Osteoblast (primary cell): Measurements from ENCODE around the gene CWC27. TPM values are rescaled to one million over a fixed set of nuclear protein-coding genes. Genes with fewer than 3 reads are reported as not detected.

Experiments
- DNase-seq: peaks from one replicate; pipeline ENCODE4 v3.0.0; 2011; ENCODE audit warnings: low spot score, mixed read lengths; ENCODE audit not compliant: insufficient read length; ENCODE audit errors: missing footprints
- H2AFZ ChIP-seq: 2 replicates; pipeline ENCODE4 v1.6.0; 2011; ENCODE audit warnings: mild to moderate bottlenecking, low read length
- H3K27ac ChIP-seq: 2 replicates; pipeline ENCODE4 v1.5.1; 2011; ENCODE audit warnings: mild to moderate bottlenecking, low read depth, low read length, moderate library complexity
- H3K27me3 ChIP-seq: 2 replicates; pipeline ENCODE4 v1.6.0; 2012; ENCODE audit warnings: mild to moderate bottlenecking, control low read depth, inconsistent platforms, low read length, moderate library complexity; ENCODE audit not compliant: insufficient read depth
- H3K36me3 ChIP-seq: 2 replicates; pipeline ENCODE4 v1.5.1; 2011; ENCODE audit warnings: mild to moderate bottlenecking, low read length, control low read depth, moderate library complexity; ENCODE audit not compliant: insufficient read depth
- H3K4me1 ChIP-seq: 2 replicates; pipeline ENCODE4 v1.5.1; 2011; ENCODE audit warnings: mild to moderate bottlenecking, low read length, control low read depth, moderate library complexity; ENCODE audit not compliant: insufficient read depth
- H3K4me2 ChIP-seq: 2 replicates; pipeline ENCODE4 v1.6.0; 2011; ENCODE audit warnings: mild to moderate bottlenecking, low read length; ENCODE audit not compliant: insufficient read depth
- H3K4me3 ChIP-seq: fragments of 200-600 bp; sonication (generic); 3 replicates; pipeline ENCODE4 v1.5.1; 2012; ENCODE audit warnings: mild to moderate bottlenecking, low read length, inconsistent platforms; ENCODE audit not compliant: insufficient read depth
- H3K79me2 ChIP-seq: 2 replicates; pipeline ENCODE4 v1.6.0; 2012; ENCODE audit warnings: mild to moderate bottlenecking, low read length, control low read depth, inconsistent platforms; ENCODE audit not compliant: insufficient read depth
- H3K9me3 ChIP-seq: 2 replicates; pipeline ENCODE4 v1.5.1; 2011; ENCODE audit warnings: low read depth, low read length, control low read depth
- H4K20me1 ChIP-seq: 2 replicates; pipeline ENCODE4 v1.6.0; 2012; ENCODE audit warnings: mild to moderate bottlenecking, low read length, control low read depth; ENCODE audit not compliant: insufficient read depth
- CTCF ChIP-seq: IDR thresholded peaks from 2 replicates; pipeline ENCODE4 v1.5.1; 2011; ENCODE audit warnings: mild to moderate bottlenecking, low read depth, low read length, moderate library complexity; ENCODE audit errors: extremely low read depth
- total RNA-seq: library from RNA; depleted of rRNA; stranded (reverse); fragments of >200 nt; gene quantifications from 2 replicates; pipeline ENCODE4 v1.2.3, GENCODE V29; 2012

Gene CWC27
- total RNA-seq, 1 donor = 13.4 TPM

GRCh38 chr5:64987768-64988167 is 219.0 kb downstream of the CWC27 start:
- H3K27ac ChIP-seq = no peak overlapping the region
- TF ChIP-seq CTCF = no peak
- no peak overlapping the region for H3K4me3 ChIP-seq
- no peak overlapping the region for H3K4me2 ChIP-seq
- no peaks in the 10 kb centered on the region for H3K79me2 ChIP-seq
- H3K9me3 ChIP-seq = no peaks in the 10 kb centered on the region
- H4K20me1 ChIP-seq = no peaks in the 10 kb centered on the region
- DNase-seq = no peak
- H3K4me1 ChIP-seq = no peaks in the 10 kb centered on the region
- H3K27me3 ChIP-seq = no peaks in the 10 kb centered on the region
- H3K36me3 ChIP-seq = no peaks in the 10 kb centered on the region
- H2AFZ ChIP-seq = no peak overlapping the region

GRCh38 chr5:65009207-65009606 is 240.5 kb downstream of the CWC27 start:
- no peak for TF ChIP-seq CTCF
- Histone ChIP-seq H3K27ac (no peak overlapping the region), H4K20me1 (no peaks in the 10 kb centered on the region), H3K4me2 (no peak overlapping the region), H3K27me3 (no peaks in the 10 kb centered on the region), H3K4me3 (no peak overlapping the region), H3K79me2 (no peaks in the 10 kb centered on the region), H3K9me3 (no peaks in the 10 kb centered on the region), H2AFZ (no peak overlapping the region), H3K36me3 (no peaks in the 10 kb centered on the region), H3K4me1 (peaks cover 16% of the 10 kb centered on the region)
- DNase-seq = no peak

GRCh38 chr5:65010841-65011240 is 242.1 kb downstream of the CWC27 start:
- no peak overlapping the region for H3K4me3 ChIP-seq
- peaks cover 21% of the 10 kb centered on the region for H3K4me1 ChIP-seq
- no peaks in the 10 kb centered on the region for H3K79me2 ChIP-seq
- no peaks in the 10 kb centered on the region for H3K36me3 ChIP-seq
- no peaks in the 10 kb centered on the region for H3K9me3 ChIP-seq
- no peak for DNase-seq
- no peak overlapping the region for H3K4me2 ChIP-seq
- TF ChIP-seq CTCF = no peak
- no peaks in the 10 kb centered on the region for H4K20me1 ChIP-seq
- H2AFZ ChIP-seq = no peak overlapping the region
- no peaks in the 10 kb centered on the region for H3K27me3 ChIP-seq
- no peak overlapping the region for H3K27ac ChIP-seq

GRCh38 chr5:65012301-65012892 is 243.7 kb downstream of the CWC27 start:
- Histone ChIP-seq H3K27ac (no peak overlapping the region), H3K4me2 (no peak overlapping the region), H3K4me3 (no peak overlapping the region), H2AFZ (no peak overlapping the region), H3K4me1 (peaks cover 22% of the 10 kb centered on the region), H3K79me2 (no peaks in the 10 kb centered on the region), H3K36me3 (no peaks in the 10 kb centered on the region), H3K27me3 (no peaks in the 10 kb centered on the region), H4K20me1 (no peaks in the 10 kb centered on the region), H3K9me3 (no peaks in the 10 kb centered on the region)
- no peak for DNase-seq
- no peak for TF ChIP-seq CTCF
